Activated CD4-positive, CD25-positive, alpha-beta regulatory T cell treated with anti-CD3 and anti-CD28 coated beads, Interleukin-2, amount 50 U/mL, for 72 hours (primary cell): ENCODE data around the gene PTPN1.
"Not testable (repeated sequence)": the region's sequence is repeated elsewhere in the genome, so short reads cannot be mapped to it uniquely, and the experiment has no call there.

Experiments used
- DNase-seq: peaks from one replicate; pipeline ENCODE4 v3.0.0; 2021

The PTPN1 gene

GRCh38 chr20:50595988-50596693 lies 86.0 kb downstream of the PTPN1 start:
- DNase-seq = no peak

- DNase-seq = no peak
These were observed 86.5 kb downstream of the PTPN1 start for GRCh38 chr20:50596694-50597021.

GRCh38 chr20:50597406-50597969 lies 87.3 kb downstream of the PTPN1 start:
- no peak for DNase-seq

GRCh38 chr20:50598074-50598473 lies 87.9 kb downstream of the PTPN1 start:
- DNase-seq = no peak

GRCh38 chr20:50598768-50599167 lies 88.6 kb downstream of the PTPN1 start:
- not testable (repeated sequence) for DNase-seq

- DNase-seq = no peak
These were observed 90.2 kb downstream of the PTPN1 start for GRCh38 chr20:50600281-50600895.

- DNase-seq = no peak
These were observed 91.6 kb downstream of the PTPN1 start for GRCh38 chr20:50601511-50602431.

- DNase-seq = no peak
These were observed 92.4 kb downstream of the PTPN1 start for GRCh38 chr20:50602432-50603088.

- DNase-seq = no peak
These were observed 94.3 kb downstream of the PTPN1 start for GRCh38 chr20:50604451-50604850.

GRCh38 chr20:50605136-50605535 lies 95.0 kb downstream of the PTPN1 start:
- DNase-seq = no peak

GRCh38 chr20:50607436-50607835 lies 97.3 kb downstream of the PTPN1 start:
- DNase-seq = no peak

GRCh38 chr20:50607850-50608749 lies 97.9 kb downstream of the PTPN1 start:
- DNase-seq = no peak

GRCh38 chr20:50608750-50609104 lies 98.5 kb downstream of the PTPN1 start:
- DNase-seq = no peak

GRCh38 chr20:50609438-50609989 lies 99.3 kb downstream of the PTPN1 start:
- DNase-seq = no peak

GRCh38 chr20:50610212-50610718 lies 100.1 kb downstream of the PTPN1 start:
- DNase-seq = no peak

GRCh38 chr20:50611128-50611810 lies 101.1 kb downstream of the PTPN1 start:
- DNase-seq = no peak

- DNase-seq = no peak
These were observed 103.4 kb downstream of the PTPN1 start for GRCh38 chr20:50613438-50614169.

- no peak for DNase-seq
These were observed 105.2 kb downstream of the PTPN1 start for GRCh38 chr20:50615407-50615806.

GRCh38 chr20:50617022-50617421 lies 106.8 kb downstream of the PTPN1 start:
- DNase-seq = no peak

- no peak for DNase-seq
These were observed 108.4 kb downstream of the PTPN1 start for GRCh38 chr20:50618537-50618936.
